Measurements from ENCODE around the gene KRT5. TPM values are rescaled to one million over a fixed set of nuclear protein-coding genes. Genes with fewer than 3 reads are reported as not detected.

The KRT5 gene
- total and polyA plus RNA-seq, 9 donors, result 0.25 to 16.1 (median 1.4) TPM; not detected in 1

GRCh38 chr12:52523824-52524223 is 3.6 kb upstream of the KRT5 start:
- intact Hi-C loops (cut with DNase I), result no loop called here
- no peaks in the 10 kb centered on the region for H3K4me1 ChIP-seq (ENCODE audit: insufficient read depth)
- 86 to 90% (median 87%) methylated on average over 4 of the region's 4 CpGs for WGBS, 3 donors
- H3K36me3 ChIP-seq, result no peaks in the 10 kb centered on the region
- DNase-seq, result no peak
- H3K27me3 ChIP-seq, result no peaks in the 10 kb centered on the region
- no peak overlapping the region for H3K27ac ChIP-seq
- no peak for TF ChIP-seq EP300 (IDR thresholded peaks at IDR 0.05)
- TF ChIP-seq POLR2A (IDR thresholded peaks at IDR 0.05), result no peak
- no peaks in the 10 kb centered on the region for H3K9me3 ChIP-seq
- no peak overlapping the region for H3K4me3 ChIP-seq

DNA sequence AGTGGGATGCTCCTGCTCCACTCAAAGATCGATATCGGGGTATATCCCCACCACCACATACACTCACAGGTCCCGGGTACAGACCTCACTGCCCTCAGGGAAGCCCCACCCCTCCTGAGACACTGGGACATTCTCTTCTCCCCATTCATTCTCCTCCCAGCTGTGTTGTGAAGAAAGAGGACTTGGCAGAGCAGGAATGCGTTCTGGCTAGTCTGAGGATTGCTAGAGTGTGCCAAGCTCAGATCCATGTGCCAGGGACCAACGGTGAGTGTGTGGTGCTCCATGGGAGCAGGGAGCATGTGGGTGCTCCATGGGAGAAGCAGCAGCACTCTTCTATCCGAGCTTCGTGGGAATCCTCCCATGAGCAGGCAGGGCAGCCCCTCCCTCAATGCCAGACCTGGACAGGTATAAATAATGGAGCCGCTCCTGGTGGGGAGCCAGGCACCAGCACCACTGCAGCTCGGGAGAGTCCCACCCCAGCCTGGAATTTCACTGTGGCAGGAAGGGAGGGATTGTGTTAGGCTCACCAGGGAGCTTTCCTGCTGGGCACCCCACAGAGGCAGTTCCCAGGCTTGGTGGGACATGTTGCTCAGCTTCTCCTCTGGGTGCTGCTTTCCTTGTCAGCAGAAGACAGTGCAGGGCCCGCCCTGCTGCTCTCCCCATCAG is 2.3 kb upstream of the KRT5 start:
- no peak for DNase-seq
- WGBS, 3 donors, result 61 to 69% (median 61%) methylated on average over 10 of the region's 10 CpGs

DNA sequence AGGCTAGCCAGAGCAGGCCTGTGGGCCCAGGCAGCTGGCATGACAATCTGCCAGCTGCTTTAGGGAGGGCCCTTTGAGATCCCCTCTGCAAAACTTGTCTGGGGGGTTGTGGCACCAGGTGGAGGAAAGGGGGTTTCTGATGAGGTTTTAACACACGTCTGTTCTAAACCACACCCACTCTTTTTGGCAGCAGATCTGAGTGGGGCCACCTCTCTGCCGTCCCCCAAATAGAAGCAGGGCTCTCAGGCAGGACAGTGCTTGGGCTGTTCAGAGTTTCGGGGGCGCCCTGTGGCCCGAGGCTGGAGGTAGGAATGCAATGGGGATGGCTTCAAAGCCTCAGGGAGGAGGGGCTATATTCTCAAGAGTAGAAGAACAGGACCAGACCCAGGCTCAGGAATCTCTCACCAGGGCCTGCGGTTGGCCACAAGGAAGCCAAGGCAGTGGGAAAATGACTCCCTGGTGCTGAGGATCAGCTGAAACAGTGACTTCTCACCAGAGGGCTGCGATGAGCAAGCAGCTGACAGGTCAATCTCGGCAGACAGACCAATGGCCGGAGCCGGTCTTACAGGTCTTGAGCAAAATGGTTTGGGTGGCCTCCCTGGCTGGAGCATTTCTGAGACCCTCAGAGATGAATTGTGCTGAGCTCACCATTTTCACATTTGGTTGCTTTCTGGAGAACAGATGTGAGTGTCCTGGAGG is 1.5 kb upstream of the KRT5 start:
- H3K27me3 ChIP-seq, result no peaks in the 10 kb centered on the region
- 67 to 80% (median 77%) methylated on average over 10 of the region's 10 CpGs for WGBS, 3 donors
- intact Hi-C loops (cut with DNase I), result no loop called here
- no peaks in the 10 kb centered on the region for H3K36me3 ChIP-seq
- TF ChIP-seq EP300 (IDR thresholded peaks at IDR 0.05), result no peak
- TF ChIP-seq CTCF (IDR thresholded peaks at IDR 0.05), result no peak
- no peak for TF ChIP-seq POLR2A (IDR thresholded peaks at IDR 0.05)
- H3K4me1 ChIP-seq (ENCODE audit: insufficient read depth), result no peaks in the 10 kb centered on the region
- no peaks in the 10 kb centered on the region for H3K9me3 ChIP-seq
- no peak overlapping the region for H3K4me3 ChIP-seq
- DNase-seq, result no peak
- no peak overlapping the region for H3K27ac ChIP-seq

More for the DNA sequence above, 2.3 kb upstream of the KRT5 start:
- TF ChIP-seq CTCF (IDR thresholded peaks at IDR 0.05) (no peak), POLR2A (IDR thresholded peaks at IDR 0.05) (no peak), EP300 (IDR thresholded peaks at IDR 0.05) (no peak)
- H3K27ac ChIP-seq, result no peak overlapping the region
- intact Hi-C loops (cut with DNase I), result no loop called here
- H3K4me3 ChIP-seq, result no peak overlapping the region
- no peaks in the 10 kb centered on the region for H3K27me3 ChIP-seq
- H3K36me3 ChIP-seq, result no peaks in the 10 kb centered on the region
- H3K9me3 ChIP-seq, result no peaks in the 10 kb centered on the region
- H3K4me1 ChIP-seq (ENCODE audit: insufficient read depth), result no peaks in the 10 kb centered on the region

- TF ChIP-seq EP300 (IDR thresholded peaks at IDR 0.05), result no peak
- no peak for TF ChIP-seq CTCF (IDR thresholded peaks at IDR 0.05)
- no peak for TF ChIP-seq POLR2A (IDR thresholded peaks at IDR 0.05)
- H3K4me1 ChIP-seq (ENCODE audit: insufficient read depth), result no peaks in the 10 kb centered on the region
- H3K27me3 ChIP-seq, result no peaks in the 10 kb centered on the region
- H3K9me3 ChIP-seq, result no peaks in the 10 kb centered on the region
- intact Hi-C loops (cut with DNase I), result no loop called here
- H3K36me3 ChIP-seq, result no peaks in the 10 kb centered on the region
- no peak overlapping the region for H3K4me3 ChIP-seq
- no peak for DNase-seq
- WGBS, 3 donors, result 54 to 77% (median 71%) methylated on average over 10 of the region's 10 CpGs
- no peak overlapping the region for H3K27ac ChIP-seq
Observed at GRCh38 chr12:52521175-52521567, 977 bp upstream of the KRT5 start.

DNA sequence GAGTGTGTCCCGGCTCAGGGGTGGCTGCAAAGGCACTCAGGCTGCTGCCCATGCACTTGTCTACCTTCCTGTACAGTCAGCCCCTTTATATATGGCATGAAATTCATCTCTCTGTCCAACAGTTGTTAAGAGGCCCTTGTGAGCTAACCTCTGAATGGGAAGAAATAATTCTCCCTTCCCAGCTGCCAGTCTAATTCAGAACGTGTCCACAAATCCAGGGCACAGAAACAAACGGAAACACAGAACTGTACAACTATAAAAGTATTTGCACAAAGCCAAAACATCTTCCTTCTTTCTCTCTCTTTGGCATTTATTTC is 849 bp downstream of the KRT5 start:
- no peaks in the 10 kb centered on the region for H3K36me3 ChIP-seq
- TF ChIP-seq EP300 (IDR thresholded peaks at IDR 0.05) (no peak), CTCF (IDR thresholded peaks at IDR 0.05) (no peak), POLR2A (IDR thresholded peaks at IDR 0.05) (no peak)
- no peak overlapping the region for H3K27ac ChIP-seq
- no peak for DNase-seq
- whole genome bisulfite sequencing, 3 donors, result 62 to 79% (median 71%) methylated on average over 3 of the region's 3 CpGs
- no peaks in the 10 kb centered on the region for H3K27me3 ChIP-seq
- intact Hi-C loops (cut with DNase I), result no loop called here
- no peaks in the 10 kb centered on the region for H3K9me3 ChIP-seq
- H3K4me1 ChIP-seq (ENCODE audit: insufficient read depth), result no peaks in the 10 kb centered on the region
- no peak overlapping the region for H3K4me3 ChIP-seq

Data from ovary (tissue), 9 donors.